SK-N-SH (cell line): ENCODE results near the gene ATP6V1D. TPM values are rescaled to one million over a fixed set of nuclear protein-coding genes. Genes with fewer than 3 reads are reported as not detected.

ENCODE experiments used
- CTCF ChIA-PET: fragments of 300-600, 350-600 bp; formaldehyde crosslinking; extraction: SDS; loops from one replicate; lab custom pipeline; 2021; lab: Yijun Ruan, JAX
- POLR2A ChIA-PET: fragments of 350-600 bp; sonication (Branson Sonifier 250); formaldehyde crosslinking; extraction: SDS; loops from one replicate; lab custom pipeline; 2020; ENCODE audit warnings: antibody characterized with exemption, inconsistent platforms; lab: Yijun Ruan, JAX
- DNase-seq: peaks from one replicate; pipeline ENCODE4 v3.0.0; 2012
- H2AFZ ChIP-seq: fragments of 200-600 bp; sonication (generic); 2 replicates; pipeline ENCODE4 v1.8.1; 2016; ENCODE audit warnings: antibody characterized with exemption, mild to moderate bottlenecking, low read depth
- H3F3A ChIP-seq: fragments of 200-600 bp; sonication (generic); replicated peaks from 2 replicates; pipeline ENCODE3; 2016; ENCODE audit warnings: antibody characterized with exemption, mild to moderate bottlenecking; ENCODE audit not compliant: insufficient read depth
- H3K27ac ChIP-seq, 2 experiments: fragments of 200-500 bp in 1 of 2; fragments of 200-600 bp in 1 of 2; sonication (Bioruptor generic) in 1 of 2; sonication (generic), shearing (Covaris generic) in 1 of 2; 2 replicates each; pipeline versions ENCODE4 v1.5.1 to v1.6.1; 2014 to 2016; ENCODE audit warnings: low read depth in 2 of 2, inconsistent platforms in 1 of 2, low read length in 1 of 2, mild to moderate bottlenecking in 1 of 2, mixed read lengths in 1 of 2
- H3K27me3 ChIP-seq: fragments of 200-600 bp; sonication (generic), shearing (Covaris generic); 2 replicates; pipeline ENCODE4 v1.6.1; 2016; ENCODE audit warnings: mixed run types; ENCODE audit not compliant: insufficient read depth
- H3K36me3 ChIP-seq, 2 experiments: fragments of 200-500 bp in 1 of 2; fragments of 200-600 bp in 1 of 2; sonication (Bioruptor generic) in 1 of 2; sonication (generic) in 1 of 2; replicated peaks in 1 of 2; 2 replicates each; pipeline versions ENCODE3 to v1.5.1; 2014 to 2016; ENCODE audit warnings: low read length in 1 of 2, mild to moderate bottlenecking in 1 of 2; ENCODE audit not compliant: insufficient read depth in 2 of 2, control insufficient read depth in 1 of 2
- H3K4me1 ChIP-seq, 2 experiments: fragments of 200-500 bp in 1 of 2; fragments of 200-600 bp in 1 of 2; sonication (Bioruptor generic) in 1 of 2; sonication (generic), shearing (Covaris generic) in 1 of 2; 2 replicates each; pipeline versions ENCODE4 v1.5.1 to v1.6.1; 2014 to 2016; ENCODE audit warnings: low read depth in 1 of 2, low read length in 1 of 2, mixed run types in 1 of 2; ENCODE audit not compliant: insufficient read depth in 2 of 2, control insufficient read depth in 1 of 2
- H3K4me2 ChIP-seq: fragments of 200-600 bp; sonication (generic), shearing (Covaris generic); 2 replicates; pipeline ENCODE4 v1.6.1; 2017; ENCODE audit warnings: mixed run types
- H3K4me3 ChIP-seq, 2 experiments: fragments of 200-500 bp in 1 of 2; fragments of 200-600 bp in 1 of 2; sonication (Bioruptor generic) in 1 of 2; sonication (generic), shearing (Covaris generic) in 1 of 2; 2 replicates each; pipeline versions ENCODE4 v1.5.1 to v1.8.1; 2014 to 2016; ENCODE audit warnings: low read depth in 2 of 2, inconsistent platforms in 1 of 2, low read length in 1 of 2, mild to moderate bottlenecking in 1 of 2, mixed read lengths in 1 of 2, moderate library complexity in 1 of 2
- H3K79me2 ChIP-seq: fragments of 200-600 bp; sonication (generic); 2 replicates; pipeline ENCODE4 v1.8.1; 2017; ENCODE audit warnings: mild to moderate bottlenecking; ENCODE audit not compliant: insufficient read depth
- H3K9ac ChIP-seq: fragments of 200-600 bp; sonication (generic); 2 replicates; pipeline ENCODE4 v1.6.1; 2017; ENCODE audit warnings: mixed run types
- H3K9me2 ChIP-seq: fragments of 200-600 bp; sonication (generic); 2 replicates; pipeline ENCODE4 v1.6.1; 2017; ENCODE audit warnings: mixed run types
- H3K9me3 ChIP-seq: fragments of 200-600 bp; sonication (generic); 2 replicates; pipeline ENCODE4 v1.6.1; 2017; ENCODE audit warnings: mixed run types, mild to moderate bottlenecking, moderate library complexity
- H4K20me1 ChIP-seq: fragments of 200-600 bp; sonication (generic); 2 replicates; pipeline ENCODE4 v1.6.1; 2017; ENCODE audit warnings: mild to moderate bottlenecking, mixed run types; ENCODE audit not compliant: insufficient read depth
- EP300 ChIP-seq, 2 experiments: IDR thresholded peaks; 2 replicates each; pipeline versions ENCODE4 v1.4.0 to v1.6.1; 2012; ENCODE audit warnings: borderline replicate concordance in 1 of 2, low read depth in 1 of 2, low read length in 1 of 2
- FOXM1 ChIP-seq: IDR thresholded peaks from 2 replicates; pipeline ENCODE4 v1.4.0; 2012; ENCODE audit warnings: low read depth, mild to moderate bottlenecking
- GABPA ChIP-seq: IDR thresholded peaks from 2 replicates; pipeline ENCODE4 v1.4.0; 2012; ENCODE audit warnings: low read depth, mild to moderate bottlenecking
- GATA2 ChIP-seq: sonication (generic); formaldehyde crosslinking; IDR thresholded peaks from 2 replicates; pipeline ENCODE4 v1.5.0; 2020; ENCODE audit warnings: mild to moderate bottlenecking, missing genetic modification reagents
- JUND ChIP-seq: IDR thresholded peaks from 2 replicates; pipeline ENCODE4 v1.4.0; 2012
- RAD21 ChIP-seq: IDR thresholded peaks from 2 replicates; pipeline ENCODE4 v1.6.1; 2012; ENCODE audit warnings: mild to moderate bottlenecking, low read length
- SIN3A ChIP-seq: IDR thresholded peaks from 2 replicates; pipeline ENCODE4 v1.6.1; 2012; ENCODE audit warnings: low read depth, mild to moderate bottlenecking, low read length, moderate library complexity, borderline replicate concordance
- TAF1 ChIP-seq: IDR thresholded peaks from 2 replicates; pipeline ENCODE4 v1.6.1; 2012; ENCODE audit warnings: low read depth, mild to moderate bottlenecking, low read length, moderate library complexity, borderline replicate concordance
- TEAD4 ChIP-seq: IDR thresholded peaks from 2 replicates; pipeline ENCODE4 v1.4.0; 2012; ENCODE audit warnings: mild to moderate bottlenecking, borderline replicate concordance; ENCODE audit not compliant: insufficient read depth
- USF1 ChIP-seq: IDR thresholded peaks from 2 replicates; pipeline ENCODE4 v1.4.0; 2012; ENCODE audit warnings: low read depth, borderline replicate concordance
- YY1 ChIP-seq: IDR thresholded peaks from 2 replicates; pipeline ENCODE4 v1.4.0; 2012; ENCODE audit warnings: low read depth, mild to moderate bottlenecking
- ZBTB33 ChIP-seq: IDR thresholded peaks from 2 replicates; pipeline ENCODE4 v1.4.0; 2012; ENCODE audit warnings: low read depth, borderline replicate concordance
- WGBS: methylation state at CpG from one replicate; pipeline ENCODE4 v1.1.6; 2017; ENCODE audit warnings: low lambda C conversion rate; 5-methylcytosine and 5-hydroxymethylcytosine counted together
- polyA plus RNA-seq, 3 experiments: library from polyadenylated mRNA; depleted of rRNA; stranded (reverse); fragments of >200 nt; gene quantifications; 2 replicates each; pipeline ENCODE4 v1.2.3, GENCODE V29; 2012
- TF ChIP-seq, protein P1 (sequence below): fragments of 150-350 bp; IDR thresholded peaks from 2 replicates; pipeline ENCODE4 v1.6.1; 2017; ENCODE audit warnings: antibody characterized with exemption, low read length, low read depth, borderline replicate concordance

ATP6V1D gene
- polyA plus RNA-seq, 1 of the 3 experiments (the other 2 are of a cell fraction) = 39.2 TPM

- TF ChIP-seq TAF1 (no peak), ZBTB33 (no peak), FOXM1 (no peak)
Observed at GRCh38 chr14:67389811-67390534, 30.4 kb upstream of the ATP6V1D start (continued).

DNA sequence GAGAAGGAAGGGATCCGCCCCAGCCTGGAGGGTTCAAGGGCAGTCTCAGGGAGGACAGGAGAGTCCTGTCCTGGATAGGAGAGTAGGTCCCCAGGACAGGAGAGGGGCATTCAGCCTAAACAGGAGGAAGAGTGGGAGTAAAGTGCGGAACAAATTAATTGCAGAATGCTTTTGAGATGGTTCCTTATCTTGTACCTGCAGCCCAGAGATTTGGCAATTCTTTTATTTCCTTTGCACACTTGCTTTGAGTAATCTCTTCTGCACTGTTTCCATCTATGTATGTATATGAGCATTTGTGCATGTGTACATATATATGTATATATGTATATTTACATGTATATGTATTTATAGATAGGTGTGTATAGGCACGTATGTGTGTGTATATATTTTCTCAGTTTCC is 29.7 kb upstream of the ATP6V1D start:
- Histone ChIP-seq H3K4me3 (no peak overlapping the region), H3K27ac (no peak overlapping the region), H3K9me3 (no peaks in the 10 kb centered on the region), H2AFZ (no peak overlapping the region), H3K36me3 (peaks cover 26 to 33% of the 10 kb centered on the region in 2 experiments), H3F3A (peaks cover 17% of the 10 kb centered on the region), H3K9me2 (no peaks in the 10 kb centered on the region), H3K4me2 (no peak overlapping the region), H3K9ac (no peak overlapping the region), H4K20me1 (no peaks in the 10 kb centered on the region), H3K79me2 (no peaks in the 10 kb centered on the region), H3K27me3 (no peaks in the 10 kb centered on the region), H3K4me1 (no peaks in the 10 kb centered on the region; a peak in 1 of 4 replicates)
- 95% methylated on average over 3 of the region's 3 CpGs for WGBS
- CTCF ChIA-PET = no interaction called here
- POLR2A ChIA-PET = no interaction called here
- no peak for DNase-seq
- TF ChIP-seq JUND = no peak
- TF ChIP-seq, protein P1, sequence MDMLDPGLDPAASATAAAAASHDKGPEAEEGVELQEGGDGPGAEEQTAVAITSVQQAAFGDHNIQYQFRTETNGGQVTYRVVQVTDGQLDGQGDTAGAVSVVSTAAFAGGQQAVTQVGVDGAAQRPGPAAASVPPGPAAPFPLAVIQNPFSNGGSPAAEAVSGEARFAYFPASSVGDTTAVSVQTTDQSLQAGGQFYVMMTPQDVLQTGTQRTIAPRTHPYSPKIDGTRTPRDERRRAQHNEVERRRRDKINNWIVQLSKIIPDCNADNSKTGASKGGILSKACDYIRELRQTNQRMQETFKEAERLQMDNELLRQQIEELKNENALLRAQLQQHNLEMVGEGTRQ = no peak
- no peak for TF ChIP-seq EP300 (IDR thresholded peaks at IDR 0.05; ENCODE audit: borderline replicate concordance in 1 of 2, low read depth in 1 of 2, low read length in 1 of 2)
- no peak for TF ChIP-seq FOXM1
- no peak for TF ChIP-seq GABPA
- TF ChIP-seq TEAD4 = no peak
- TF ChIP-seq RAD21 = no peak
- TF ChIP-seq YY1 = no peak
- TF ChIP-seq TAF1 = no peak
- TF ChIP-seq USF1 = no peak
- TF ChIP-seq SIN3A = no peak
- TF ChIP-seq GATA2 (CRISPR knock-in tag) = no peak
